ENCODE results near the gene AHI1. TPM values are rescaled to one million over a fixed set of nuclear protein-coding genes. Genes with fewer than 3 reads are reported as not detected.

AHI1 gene
- total and polyA plus RNA-seq, 2 donors from 2014 or later: 9.1 to 28.5 TPM

DNA sequence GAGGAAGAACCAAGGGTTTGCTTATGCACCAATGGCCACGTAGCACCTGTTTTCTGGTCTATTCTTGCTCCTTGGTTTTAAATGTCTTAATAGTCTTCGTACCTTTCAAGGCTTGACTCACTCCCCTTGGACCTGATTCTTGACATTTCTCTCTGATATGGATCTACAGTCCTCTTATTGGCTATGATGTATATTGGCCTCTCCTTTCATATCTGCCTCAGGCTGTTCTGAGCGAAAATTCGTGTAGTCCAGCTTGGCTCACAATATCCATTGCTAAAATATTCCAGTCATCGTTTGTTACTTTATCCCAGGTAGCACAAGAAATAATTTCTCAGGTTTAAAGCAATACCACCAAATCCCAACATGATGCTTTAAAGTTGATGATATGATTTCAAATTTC is 256.8 kb downstream of the AHI1 start:
- DNase-seq: no peak
- intact Hi-C loops (cut with DNase I): no loop called here
- TF ChIP-seq CTCF (IDR thresholded peaks at IDR 0.05; ENCODE audit: borderline replicate concordance, extremely low read depth, insufficient read depth): no peak
- Histone ChIP-seq H3K9ac (ENCODE audit: low read length in 3 of 3) (no peak overlapping the region), H3K4me1 (ENCODE audit: control insufficient read depth in 2 of 3, insufficient read depth in 2 of 3, low read depth in 1 of 3, low read length in 3 of 3) (no peaks in the 10 kb centered on the region), H3K27me3 (ENCODE audit: control insufficient read depth, insufficient read depth, low read length) (no peaks in the 10 kb centered on the region), H3K9me3 (ENCODE audit: control insufficient read depth in 2 of 3, insufficient read depth in 1 of 3, low read length in 3 of 3) (no peaks in the 10 kb centered on the region), H3K27ac (ENCODE audit: low read depth in 2 of 2, low read length in 2 of 2) (no peak overlapping the region), H3K4me3 (ENCODE audit: low read length in 3 of 3) (no peak overlapping the region), H3K36me3 (ENCODE audit: control insufficient read depth in 2 of 3, insufficient read depth in 3 of 3, low read length in 3 of 3) (no peaks in the 10 kb centered on the region)
- no peak for FAIRE-seq

DNA sequence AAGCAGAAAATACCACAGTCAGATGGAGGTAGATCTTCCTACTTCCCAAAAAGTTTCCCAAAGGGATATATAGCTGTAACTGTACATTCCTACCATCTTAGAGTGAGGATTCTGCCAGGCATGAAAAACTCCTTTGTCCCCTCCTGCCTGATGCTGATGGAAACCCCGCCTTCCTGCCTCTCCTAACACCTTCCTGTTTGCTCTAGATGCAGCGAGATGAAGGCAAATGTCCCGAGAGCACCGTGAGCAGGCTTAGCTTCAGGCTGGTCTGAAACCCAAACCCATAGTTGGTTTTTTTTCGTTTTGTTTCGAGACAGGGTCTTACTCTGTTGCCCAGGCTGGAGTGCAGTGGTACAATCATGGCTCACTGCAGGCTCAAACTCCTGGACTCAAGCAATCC is 260.8 kb downstream of the AHI1 start:
- Histone ChIP-seq H3K4me1 (ENCODE audit: control insufficient read depth in 2 of 3, insufficient read depth in 2 of 3, low read depth in 1 of 3, low read length in 3 of 3) (no peaks in the 10 kb centered on the region), H3K9me3 (ENCODE audit: control insufficient read depth in 2 of 3, insufficient read depth in 1 of 3, low read length in 3 of 3) (no peaks in the 10 kb centered on the region), H3K27ac (ENCODE audit: low read depth in 2 of 2, low read length in 2 of 2) (no peak overlapping the region), H3K4me3 (ENCODE audit: low read length in 3 of 3) (no peak overlapping the region), H3K36me3 (ENCODE audit: control insufficient read depth in 2 of 3, insufficient read depth in 3 of 3, low read length in 3 of 3) (no peaks in the 10 kb centered on the region), H3K9ac (ENCODE audit: low read length in 3 of 3) (no peak overlapping the region), H3K27me3 (ENCODE audit: control insufficient read depth, insufficient read depth, low read length) (no peaks in the 10 kb centered on the region)
- DNase-seq: no peak
- no peak for FAIRE-seq
- TF ChIP-seq CTCF (IDR thresholded peaks at IDR 0.05; ENCODE audit: borderline replicate concordance, extremely low read depth, insufficient read depth): no peak
- intact Hi-C loops (cut with DNase I): no loop called here

DNA sequence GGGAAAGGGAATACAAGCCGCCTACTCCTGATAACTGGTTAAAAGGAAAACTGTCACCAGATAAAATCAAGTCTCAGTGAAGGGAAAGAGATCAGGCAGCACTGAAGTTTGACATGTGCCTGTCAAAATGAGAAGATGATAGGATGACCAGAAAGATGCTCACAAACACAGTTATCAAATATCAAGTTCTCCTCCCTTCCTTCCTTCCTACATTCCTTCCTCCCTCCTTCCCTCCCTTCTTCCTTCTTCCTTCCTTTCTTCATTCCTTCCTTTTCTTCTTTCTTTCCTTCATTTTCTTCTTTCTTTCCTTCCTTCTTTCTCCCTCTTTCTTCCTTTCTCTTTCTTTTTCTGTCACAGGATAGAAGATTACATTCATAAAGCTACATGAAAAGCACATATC is 261.2 kb downstream of the AHI1 start:
- Histone ChIP-seq H3K9ac (ENCODE audit: low read length in 3 of 3) (no peak overlapping the region), H3K36me3 (ENCODE audit: control insufficient read depth in 2 of 3, insufficient read depth in 3 of 3, low read length in 3 of 3) (no peaks in the 10 kb centered on the region), H3K27ac (ENCODE audit: low read depth in 2 of 2, low read length in 2 of 2) (no peak overlapping the region), H3K4me1 (ENCODE audit: control insufficient read depth in 2 of 3, insufficient read depth in 2 of 3, low read depth in 1 of 3, low read length in 3 of 3) (no peaks in the 10 kb centered on the region), H3K9me3 (ENCODE audit: control insufficient read depth in 2 of 3, insufficient read depth in 1 of 3, low read length in 3 of 3) (no peaks in the 10 kb centered on the region), H3K27me3 (ENCODE audit: control insufficient read depth, insufficient read depth, low read length) (no peaks in the 10 kb centered on the region), H3K4me3 (ENCODE audit: low read length in 3 of 3) (no peak overlapping the region)
- intact Hi-C loops (cut with DNase I): no loop called here
- DNase-seq (no peak), FAIRE-seq (no peak)
- no peak for TF ChIP-seq CTCF (IDR thresholded peaks at IDR 0.05; ENCODE audit: borderline replicate concordance, extremely low read depth, insufficient read depth)

- H3K9me3 ChIP-seq (ENCODE audit: control insufficient read depth in 2 of 3, insufficient read depth in 1 of 3, low read length in 3 of 3): no peaks in the 10 kb centered on the region
These were observed 261.8 kb downstream of the AHI1 start for GRCh38 chr6:135235716-135236115.

More at GRCh38 chr6:135235716-135236115, 261.8 kb downstream of the AHI1 start:
- H3K27ac ChIP-seq (ENCODE audit: low read depth in 2 of 2, low read length in 2 of 2): no peak overlapping the region
- no peak for FAIRE-seq
- intact Hi-C loops (cut with DNase I): no loop called here
- TF ChIP-seq CTCF (IDR thresholded peaks at IDR 0.05; ENCODE audit: borderline replicate concordance, extremely low read depth, insufficient read depth): no peak
- no peak overlapping the region for H3K9ac ChIP-seq (ENCODE audit: low read length in 3 of 3)
- no peaks in the 10 kb centered on the region for H3K36me3 ChIP-seq (ENCODE audit: control insufficient read depth in 2 of 3, insufficient read depth in 3 of 3, low read length in 3 of 3)
- H3K4me3 ChIP-seq (ENCODE audit: low read length in 3 of 3): no peak overlapping the region
- H3K4me1 ChIP-seq (ENCODE audit: control insufficient read depth in 2 of 3, insufficient read depth in 2 of 3, low read depth in 1 of 3, low read length in 3 of 3): no peaks in the 10 kb centered on the region
- no peaks in the 10 kb centered on the region for H3K27me3 ChIP-seq (ENCODE audit: control insufficient read depth, insufficient read depth, low read length)
- DNase-seq: no peak
